ENCODE measurements around the gene SCT.

The SCT gene

DNA sequence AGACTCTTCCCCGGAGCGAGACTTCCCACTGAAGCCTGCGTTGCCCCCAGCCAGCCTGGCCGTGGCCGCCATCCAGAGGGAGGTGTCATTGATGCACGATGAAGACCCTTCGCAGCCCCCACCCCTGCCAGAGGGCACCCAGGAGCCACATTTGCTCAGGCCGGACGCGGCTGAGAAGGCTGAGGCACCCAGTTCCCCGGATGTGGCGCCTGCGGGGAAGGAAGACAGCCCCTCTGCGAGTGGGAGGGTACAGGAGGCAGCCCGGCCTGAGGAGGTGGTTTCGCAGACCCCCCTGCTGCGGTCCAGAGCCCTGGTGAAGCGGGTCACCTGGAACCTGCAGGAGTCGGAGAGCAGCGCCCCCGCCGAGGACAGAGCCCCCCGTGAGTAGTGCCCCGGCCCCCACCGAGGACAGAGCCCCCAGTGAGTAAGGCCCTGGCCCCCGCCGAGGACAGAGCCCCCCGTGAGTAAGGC, 17.6 kb downstream of the SCT start:
- DNase-seq, result no peak

DNA sequence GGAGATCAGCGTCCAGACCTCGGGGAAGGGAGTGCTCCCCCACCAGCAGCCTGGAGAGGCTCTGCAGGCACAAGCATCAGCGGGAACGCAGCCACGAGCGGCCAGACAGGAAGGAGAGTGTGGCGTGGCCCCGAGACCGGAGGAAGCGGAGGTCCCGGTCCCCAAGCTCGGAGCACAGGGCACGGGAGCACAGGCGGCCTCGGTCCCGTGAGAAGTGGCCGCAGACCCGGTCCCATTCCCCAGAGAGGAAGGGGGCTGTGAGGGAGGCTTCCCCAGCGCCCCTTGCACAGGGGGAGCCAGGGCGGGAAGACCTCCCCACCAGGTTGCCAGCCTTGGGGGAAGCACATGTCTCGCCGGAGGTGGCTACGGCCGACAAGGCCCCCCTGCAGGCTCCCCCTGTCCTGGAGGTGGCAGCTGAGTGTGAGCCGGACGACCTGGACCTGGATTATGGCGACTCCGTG, 18.2 kb downstream of the SCT start:
- DNase-seq, result no peak

DNA sequence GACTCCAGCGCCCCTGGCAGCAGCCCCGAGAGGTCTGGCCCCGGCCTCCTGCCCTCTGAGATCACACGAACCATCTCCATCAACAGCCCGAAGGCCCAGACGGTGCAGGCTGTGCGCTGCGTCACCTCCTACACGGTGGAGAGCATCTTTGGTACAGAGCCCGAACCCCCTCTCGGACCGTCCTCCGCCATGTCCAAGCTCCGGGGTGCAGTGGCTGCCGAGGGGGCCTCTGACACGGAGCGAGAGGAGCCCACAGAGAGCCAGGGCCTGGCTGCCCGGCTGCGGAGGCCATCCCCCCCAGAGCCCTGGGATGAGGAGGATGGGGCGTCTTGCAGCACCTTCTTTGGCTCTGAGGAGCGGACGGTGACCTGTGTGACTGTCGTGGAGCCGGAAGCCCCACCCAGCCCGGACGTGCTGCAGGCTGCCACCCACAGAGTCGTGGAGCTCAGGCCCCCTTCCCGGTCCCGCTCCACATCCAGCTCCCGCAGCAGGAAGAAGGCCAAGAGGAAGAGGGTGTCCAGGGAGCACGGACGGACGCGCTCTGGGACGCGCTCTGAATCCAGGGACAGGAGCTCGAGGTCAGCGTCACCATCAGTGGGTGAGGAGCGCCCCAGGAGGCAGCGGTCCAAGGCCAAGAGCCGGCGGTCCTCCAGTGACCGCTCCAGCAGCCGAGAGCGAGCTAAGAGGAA, 18.9 kb downstream of the SCT start:
- no peak for DNase-seq

DNA sequence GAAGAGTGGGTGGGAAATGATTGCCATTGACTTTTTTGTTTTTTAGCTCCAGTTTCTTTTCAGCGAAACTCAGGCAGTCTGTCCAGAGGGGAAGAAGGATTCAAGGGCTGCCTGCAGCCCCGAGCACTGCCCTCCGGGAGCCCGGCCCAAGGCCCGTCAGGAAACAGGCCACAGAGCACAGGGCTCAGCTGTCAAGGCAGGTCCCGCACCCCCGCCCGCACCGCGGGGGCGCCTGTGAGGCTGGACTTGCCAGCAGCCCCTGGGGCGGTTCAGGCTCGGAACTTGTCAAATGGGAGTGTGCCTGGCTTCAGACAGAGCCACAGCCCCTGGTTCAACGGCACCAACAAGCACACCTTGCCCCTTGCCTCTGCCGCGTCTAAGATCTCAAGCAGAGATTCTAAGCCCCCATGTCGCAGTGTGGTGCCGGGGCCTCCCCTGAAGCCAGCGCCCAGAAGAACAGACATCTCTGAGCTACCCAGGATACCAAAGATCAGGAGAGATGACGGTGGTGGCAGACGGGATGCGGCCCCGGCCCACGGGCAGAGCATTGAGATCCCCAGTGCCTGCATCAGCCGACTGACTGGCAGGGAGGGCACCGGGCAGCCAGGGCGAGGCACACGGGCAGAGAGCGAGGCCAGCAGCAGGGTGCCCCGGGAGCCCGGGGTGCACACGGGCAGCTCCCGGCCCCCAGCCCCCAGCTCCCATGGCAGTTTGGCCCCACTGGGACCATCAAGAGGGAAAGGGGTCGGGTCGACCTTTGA, 19.8 kb downstream of the SCT start:
- no peak for DNase-seq

DNA sequence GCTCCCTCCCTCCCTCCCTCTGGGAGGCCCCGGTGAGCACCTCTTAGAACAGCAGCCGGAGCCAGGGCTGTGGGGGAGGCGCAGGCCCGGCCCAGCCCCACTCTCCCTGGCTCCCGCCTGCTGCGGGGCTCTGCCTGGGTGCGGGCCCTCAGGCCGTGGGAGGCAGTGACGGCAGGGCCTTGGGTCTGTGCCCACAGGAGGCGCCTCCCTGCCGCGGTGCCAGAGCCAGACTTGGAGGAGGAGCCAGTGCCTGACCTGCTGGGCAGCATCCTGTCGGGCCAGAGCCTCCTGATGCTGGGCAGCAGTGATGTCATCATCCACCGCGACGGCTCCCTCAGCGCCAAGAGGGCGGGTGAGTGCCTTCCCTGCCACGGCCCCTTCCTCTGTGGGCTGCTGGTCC, 20.7 kb downstream of the SCT start:
- DNase-seq, result no peak

DNA sequence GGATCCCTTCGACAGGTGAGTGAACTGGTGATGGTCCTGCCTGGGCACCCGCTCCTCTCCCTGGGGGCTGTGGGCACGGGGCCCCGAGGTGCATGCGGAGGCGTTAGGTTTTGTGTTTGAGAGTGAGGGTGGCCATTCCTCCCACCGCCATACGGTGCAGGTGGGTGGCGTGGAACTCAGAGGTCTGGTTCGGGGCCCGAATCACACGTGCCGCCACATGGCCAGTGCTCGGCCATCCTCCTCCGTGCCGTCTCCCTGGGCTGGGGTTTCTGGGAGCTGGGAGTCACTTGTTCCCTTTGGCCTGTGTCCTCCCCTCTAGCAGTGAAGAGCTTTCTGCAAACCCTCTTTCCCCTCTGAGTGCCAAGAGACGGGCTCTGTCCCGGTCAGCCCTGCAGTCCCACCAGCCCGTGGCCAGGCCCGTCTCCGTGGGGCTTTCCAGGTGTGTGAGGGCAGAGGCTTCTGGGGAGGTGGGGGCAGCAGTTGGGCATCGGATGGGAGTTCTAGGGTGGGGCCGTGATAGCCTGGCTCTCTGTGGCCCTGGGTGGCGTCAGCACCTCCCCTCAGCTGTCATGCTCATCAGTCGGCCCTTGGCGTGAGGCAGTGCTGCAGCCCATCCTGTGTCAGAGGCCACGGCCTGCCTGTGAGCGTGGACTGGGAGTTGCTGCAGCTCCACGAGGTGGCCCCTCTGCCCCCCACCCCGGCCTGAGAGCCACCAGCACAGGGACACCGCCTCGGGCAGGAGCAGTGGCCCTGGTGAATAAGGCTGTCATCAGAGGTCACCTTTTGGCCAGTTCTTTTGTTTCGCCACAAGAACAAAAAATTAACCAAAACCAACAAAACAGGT, 21.5 kb downstream of the SCT start:
- no peak for DNase-seq

DNA sequence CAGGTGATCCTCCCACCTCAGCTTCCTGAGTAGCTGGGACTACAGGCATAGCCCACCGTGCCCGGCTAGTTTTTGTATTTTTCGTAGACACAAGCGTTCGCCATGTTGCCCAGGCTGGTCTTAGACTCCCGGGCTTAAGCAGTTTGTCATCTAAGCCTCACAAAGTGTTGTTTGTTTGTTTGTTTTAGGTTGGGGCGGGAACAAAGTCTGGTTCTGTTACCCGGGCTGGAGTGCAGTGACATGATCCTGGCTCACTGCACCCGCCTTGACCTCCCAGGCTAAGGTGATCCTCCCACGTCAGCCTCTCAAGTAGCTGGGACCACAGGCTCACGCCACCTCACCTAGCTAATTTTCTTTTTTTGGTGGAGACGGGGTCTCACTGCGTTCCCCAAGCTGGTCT, 23.8 kb downstream of the SCT start:
- DNase-seq, result no peak

DNA sequence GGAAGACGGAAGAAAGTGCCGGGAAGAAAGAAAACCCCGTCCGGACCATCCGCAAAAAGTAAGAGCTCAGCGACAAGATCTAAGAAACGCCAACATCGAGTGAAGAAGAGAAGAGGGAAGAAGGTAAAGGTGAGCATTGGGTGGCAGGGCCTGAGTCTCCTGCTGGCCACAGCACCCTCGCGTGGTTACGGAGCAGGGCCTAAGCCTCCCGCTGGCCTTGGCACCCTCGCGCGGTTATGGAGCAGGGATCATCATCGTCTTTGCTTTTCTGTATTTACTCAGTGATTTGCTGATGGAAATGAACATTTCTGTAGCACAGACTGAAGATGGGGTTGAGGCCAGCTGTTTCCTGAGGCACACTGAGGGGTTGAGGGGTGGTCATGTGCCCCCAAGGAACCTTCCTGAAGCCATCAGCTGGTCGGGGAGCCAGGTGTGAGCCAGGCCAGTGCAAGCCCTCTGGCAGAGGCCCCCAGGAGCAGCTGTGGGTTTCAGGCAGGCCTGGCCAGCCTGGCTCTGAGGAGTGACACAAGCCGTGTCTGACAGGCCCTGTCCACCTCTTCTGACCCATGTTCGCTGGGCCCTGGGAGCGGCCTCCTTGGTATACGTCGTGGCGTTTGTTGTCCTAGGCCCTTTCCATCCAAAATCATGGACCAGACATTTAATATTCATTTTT, 25.3 kb downstream of the SCT start:
- no peak for DNase-seq

DNA sequence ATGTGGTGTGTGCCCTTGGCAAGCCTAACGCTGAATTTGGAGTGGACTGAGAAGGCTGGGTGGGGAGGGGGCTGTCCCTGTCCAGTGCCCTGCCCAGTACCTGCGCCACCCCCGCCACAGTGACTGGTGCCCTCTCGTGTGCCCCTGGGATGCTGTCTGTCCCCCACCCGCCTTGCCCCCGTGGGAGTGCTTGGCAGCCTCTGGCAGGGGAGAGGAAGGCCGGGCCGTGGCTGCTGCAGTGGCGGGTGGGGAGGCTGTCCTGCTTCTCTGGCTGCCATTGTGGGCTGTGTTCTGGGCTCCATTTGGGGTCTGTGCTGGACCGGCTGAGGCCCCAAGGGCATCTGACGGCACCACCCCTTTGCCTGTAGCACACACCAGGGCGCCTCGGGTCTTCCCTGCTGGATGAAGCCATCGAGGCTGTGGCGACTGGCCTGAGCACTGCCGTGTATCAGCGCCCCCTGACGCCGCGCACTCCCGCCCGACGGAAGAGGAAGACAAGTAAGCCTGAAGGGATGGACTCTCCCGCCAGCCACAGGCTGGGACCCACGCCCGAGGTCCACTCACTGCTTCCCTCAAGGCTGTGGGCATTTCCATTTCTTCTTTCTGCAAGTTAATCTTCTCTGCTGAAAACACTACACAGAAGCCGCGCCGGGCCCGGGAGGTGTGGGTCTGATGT, 28.8 kb downstream of the SCT start:
- DNase-seq, result no peak

DNA sequence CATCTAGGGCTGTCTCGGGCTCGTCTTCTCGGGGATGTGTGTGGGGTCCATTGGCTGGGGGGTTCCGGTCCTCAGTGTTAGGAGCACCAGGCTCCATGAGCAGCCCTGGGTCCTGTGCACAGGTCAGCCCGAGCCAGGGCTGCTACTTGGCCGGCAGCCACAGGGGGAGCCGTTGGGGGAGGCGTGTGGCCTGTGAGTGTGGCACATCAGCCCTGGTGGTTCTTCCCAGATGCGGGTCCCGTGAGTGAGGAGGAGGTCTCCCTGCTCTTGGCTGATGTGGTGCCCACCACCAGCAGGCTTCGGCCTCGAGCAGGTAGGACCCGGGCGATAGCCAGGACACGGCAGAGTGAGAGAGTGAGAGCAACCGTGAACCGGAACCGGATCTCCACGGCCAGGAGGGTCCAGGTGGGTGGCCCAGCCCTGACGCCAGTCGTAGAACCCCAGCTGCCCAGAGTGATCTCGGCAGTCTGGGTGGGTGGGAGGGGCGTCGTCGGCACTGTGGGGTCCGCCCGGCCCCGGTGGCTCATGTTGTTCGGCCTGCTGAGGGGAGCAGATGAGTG, 29.7 kb downstream of the SCT start:
- no peak for DNase-seq

DNA sequence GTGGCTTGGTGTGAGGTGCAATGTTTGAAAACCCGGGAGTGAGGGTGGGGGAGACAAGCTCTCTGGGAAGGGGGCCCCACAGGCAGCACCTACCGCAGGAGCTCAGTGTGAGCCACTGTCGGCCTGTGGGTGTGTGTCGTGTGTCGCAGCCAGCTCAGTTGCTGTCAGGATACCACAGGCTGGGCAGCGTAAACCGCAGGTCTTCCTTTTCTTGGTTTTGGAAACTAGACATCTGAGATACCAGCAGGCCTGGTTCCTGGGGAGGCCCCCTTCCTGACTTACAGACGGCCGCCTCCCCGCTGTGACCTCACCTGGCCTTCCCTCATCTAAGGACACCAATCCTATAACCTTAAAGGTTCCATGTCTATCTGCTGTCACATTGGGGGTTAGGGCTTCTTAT, 30.6 kb downstream of the SCT start:
- no peak for DNase-seq

DNA sequence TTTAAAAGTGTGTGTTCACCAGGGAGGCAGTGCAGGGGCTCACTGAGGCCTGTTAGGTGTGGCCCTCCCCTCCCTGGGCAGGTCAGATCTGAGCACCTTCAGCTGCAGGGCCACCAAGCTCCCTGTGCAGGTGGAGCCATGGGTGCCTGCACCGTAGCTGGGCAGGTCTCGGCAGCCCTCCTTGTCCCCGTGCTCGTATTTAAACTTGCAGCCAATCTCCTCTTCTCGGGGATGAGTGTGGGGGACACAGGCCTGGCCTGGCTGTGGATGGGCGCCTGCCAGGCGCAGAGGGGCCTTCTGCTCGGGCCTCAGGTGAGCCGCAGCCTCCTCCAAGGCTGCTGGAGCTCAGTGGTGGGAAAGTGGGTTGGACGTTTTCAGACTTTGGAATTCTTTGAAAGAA, 31.6 kb downstream of the SCT start:
- no peak for DNase-seq

DNA sequence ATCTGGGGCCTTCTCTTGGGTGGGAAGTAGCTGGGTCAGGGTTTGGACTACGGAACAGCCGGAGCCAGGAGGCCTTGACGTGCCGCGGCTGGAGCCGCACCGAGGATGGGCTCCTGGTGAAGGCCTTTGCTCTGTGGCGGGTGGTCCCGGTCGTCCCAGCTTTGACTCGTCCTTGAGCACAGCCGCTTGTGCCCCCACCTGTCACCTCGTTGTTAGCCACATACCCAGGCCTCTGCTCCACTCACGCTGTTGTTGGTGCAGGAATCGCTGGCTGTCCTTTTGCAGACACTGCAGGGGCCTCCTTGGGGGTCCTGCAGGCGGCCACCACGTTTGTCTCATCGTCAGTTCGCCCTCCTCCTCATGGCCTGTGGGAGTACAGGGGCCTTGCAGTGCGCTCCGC, 33.6 kb downstream of the SCT start:
- no peak for DNase-seq

DNA sequence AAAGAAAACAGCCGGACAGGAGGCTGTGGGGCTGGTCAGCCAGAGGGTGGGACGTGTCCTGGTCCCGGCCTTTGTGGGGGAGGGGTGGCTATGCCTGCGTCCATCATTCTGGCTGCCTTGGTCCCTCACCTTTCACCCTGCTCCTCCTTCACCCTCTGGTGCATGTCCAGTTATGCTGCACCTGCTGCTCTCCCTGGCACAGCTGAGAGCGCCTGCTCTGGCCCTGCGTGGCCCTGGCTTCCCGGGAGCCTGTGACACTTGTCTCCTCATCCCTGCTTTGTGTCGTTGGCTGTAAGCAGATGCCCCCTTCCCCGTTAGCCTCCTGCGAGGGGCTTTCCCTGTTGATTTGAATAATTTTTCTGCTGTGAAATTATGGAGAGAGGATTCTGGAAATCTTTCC, 34.1 kb downstream of the SCT start:
- no peak for DNase-seq

DNA sequence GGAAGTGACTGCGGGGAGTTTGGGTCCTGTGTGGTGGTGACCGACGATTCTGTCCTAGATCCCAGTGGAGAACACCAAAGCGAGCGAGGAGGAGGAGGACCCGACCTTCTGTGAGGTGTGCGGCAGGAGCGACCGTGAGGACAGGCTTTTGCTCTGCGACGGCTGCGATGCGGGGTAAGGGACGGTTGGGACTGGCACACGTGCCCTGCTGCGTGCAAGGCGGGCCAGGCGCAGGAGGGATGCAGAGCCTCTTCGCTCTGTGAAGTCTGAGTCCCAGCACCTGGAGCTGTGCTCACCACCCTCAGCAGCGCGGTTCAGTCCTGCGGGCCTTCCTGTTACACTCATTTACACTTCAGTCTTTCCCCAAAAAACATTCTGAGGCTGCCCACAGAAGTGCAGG, 34.5 kb downstream of the SCT start:
- no peak for DNase-seq

DNA sequence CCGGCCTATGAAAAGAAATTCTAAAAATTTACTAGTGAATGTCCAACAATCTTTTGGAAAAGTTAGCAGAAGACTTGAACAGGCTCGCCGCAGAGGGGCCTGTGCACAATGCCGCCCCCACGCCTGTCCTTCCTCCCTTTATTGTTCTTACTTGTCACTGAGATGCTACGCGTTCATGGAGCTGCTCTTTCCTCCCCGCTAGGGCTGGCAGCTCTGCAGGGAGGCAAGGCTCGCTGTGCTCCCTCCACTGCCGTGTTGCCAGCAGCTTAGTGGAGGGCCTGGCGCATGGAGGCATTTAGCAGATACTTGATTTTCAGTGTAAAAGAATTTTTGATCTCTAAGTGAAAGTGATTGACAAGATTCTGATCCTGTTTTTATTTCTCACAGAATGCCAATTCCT, 36.0 kb downstream of the SCT start:
- DNase-seq, result no peak

DNA sequence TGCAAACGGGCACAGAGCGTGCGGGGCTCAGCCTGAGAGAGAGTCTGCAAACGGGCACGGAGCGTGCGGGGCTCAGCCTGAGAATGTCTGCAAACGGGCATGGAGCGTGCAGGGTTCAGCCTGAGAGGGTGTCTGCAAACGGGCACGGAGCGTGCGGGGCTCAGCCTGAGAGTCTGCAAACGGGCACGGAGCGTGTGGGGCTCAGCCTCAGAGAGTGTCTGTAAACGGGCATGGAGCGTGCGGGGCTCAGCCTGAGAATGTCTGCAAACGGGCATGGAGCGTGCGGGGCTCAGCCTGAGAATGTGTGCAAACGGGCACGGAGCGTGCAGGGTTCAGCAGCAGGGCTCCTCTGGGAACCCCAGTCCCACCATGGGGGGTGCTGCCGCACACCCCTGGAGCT, 37.2 kb downstream of the SCT start:
- no peak for DNase-seq

DNA sequence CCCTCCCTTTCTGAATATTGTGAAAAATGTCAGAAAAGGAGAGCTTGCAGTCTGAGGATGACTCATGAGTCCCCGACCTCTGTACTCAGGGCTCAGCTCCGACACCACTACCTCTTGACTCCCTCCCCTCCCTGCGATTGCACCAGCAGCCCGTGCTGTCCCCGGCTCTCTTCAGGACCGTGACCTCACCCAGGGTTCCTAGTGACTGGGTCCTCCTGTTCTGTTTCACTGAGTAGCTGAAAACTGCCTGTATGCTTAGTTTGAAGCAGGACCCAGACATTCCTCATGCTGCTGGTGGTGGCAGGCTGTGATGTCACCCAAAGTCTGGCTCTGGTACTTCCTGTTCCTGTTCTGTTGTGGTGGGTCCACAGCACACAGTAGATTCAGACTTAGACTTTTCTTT, 39.0 kb downstream of the SCT start:
- no peak for DNase-seq

DNA sequence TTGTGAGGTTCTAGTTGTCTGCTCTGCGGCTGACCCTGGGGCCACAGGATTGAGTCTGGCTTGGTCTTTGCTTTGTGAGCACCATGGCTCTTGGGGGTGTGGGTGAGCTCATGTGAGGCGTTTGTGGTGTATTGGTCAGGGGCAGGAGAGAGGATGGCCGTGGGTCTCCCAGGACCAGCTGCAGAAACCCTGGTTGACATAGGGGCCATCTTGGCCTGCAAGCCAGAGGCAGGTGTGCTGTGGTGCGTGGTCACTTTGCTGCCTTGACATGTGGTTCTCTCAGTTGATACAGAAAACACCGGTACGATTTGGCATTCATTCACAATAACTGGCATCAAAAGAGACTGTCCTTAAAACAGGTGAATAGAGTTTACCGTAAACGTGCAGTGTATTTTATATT, 39.4 kb downstream of the SCT start:
- no peak for DNase-seq

DNA sequence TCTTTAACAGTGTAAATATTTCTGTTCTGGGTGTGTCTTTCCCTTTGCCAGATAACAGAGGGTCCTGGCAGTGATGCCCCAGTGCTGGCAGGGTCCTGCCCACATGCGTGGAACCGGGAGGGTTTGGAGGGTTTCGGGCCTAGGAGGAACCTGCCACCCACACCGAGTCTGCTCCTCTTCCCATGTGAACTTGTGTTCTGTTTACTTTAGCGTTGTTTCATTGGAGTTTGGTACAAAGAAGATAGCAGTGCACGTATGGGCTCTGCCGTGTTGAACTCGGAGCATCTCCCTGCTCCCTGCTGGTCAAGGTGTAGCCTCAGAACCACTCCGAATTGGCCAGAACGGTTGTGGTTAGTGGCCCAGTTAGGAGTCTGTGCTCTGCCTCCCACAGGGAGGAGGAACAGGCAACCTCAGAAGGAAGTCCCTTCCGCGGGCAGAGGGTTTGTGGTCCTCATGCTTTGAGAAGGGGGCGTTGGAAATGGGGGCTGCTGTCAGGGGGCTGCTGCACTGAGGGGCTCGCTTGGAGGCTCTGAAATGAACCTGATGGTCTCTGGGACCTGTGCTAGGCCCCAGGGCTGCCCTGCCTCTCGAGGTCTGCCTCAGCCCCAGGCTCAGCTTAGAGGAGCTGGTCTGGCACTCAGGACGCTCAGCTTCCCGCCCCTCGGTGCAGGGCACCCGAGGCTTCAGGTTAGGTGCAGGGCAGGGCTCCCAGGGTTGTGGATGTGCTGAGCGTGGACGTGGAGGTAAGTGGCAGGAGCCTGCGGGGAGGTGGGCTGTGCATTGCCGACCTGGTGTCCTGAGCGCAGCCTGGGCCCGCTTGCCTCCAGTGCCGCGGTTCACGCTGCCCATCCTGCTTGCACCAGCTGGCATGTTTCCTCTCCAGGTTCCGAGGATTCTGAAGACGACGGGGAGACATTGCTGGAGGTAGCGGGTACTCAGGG, 40.3 kb downstream of the SCT start:
- DNase-seq, result no peak

DNA sequence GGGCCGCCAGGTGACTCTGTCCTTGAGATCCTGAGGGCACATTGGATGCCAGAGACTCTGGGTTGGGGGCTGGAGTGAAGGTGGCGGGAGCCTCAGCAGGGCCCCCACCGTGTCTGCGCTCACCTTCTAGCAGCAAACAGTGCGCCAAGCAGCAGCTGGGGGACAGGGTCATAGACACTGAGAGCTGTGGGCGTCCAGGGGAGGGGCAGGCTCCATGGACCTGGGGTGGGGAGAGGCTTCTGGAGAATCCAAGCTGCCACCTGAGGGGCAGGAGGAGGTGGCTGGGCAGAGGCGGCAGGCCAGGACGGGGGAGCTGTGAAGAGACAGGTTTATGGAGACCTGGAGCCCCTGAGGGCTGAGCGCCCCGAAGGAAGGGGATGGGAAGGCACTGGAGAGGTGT, 42.7 kb downstream of the SCT start:
- no peak for DNase-seq

Measured in NCI-H748 treated with DMSO at 0.1 percent for 48 hours (cell line).